ENCODE data around the gene GPR39. TPM values are rescaled to one million over a fixed set of nuclear protein-coding genes. Genes with fewer than 3 reads are reported as not detected.

The GPR39 gene
- total RNA-seq, 1 experiment from 2014 or later: 9.0 TPM

DNA sequence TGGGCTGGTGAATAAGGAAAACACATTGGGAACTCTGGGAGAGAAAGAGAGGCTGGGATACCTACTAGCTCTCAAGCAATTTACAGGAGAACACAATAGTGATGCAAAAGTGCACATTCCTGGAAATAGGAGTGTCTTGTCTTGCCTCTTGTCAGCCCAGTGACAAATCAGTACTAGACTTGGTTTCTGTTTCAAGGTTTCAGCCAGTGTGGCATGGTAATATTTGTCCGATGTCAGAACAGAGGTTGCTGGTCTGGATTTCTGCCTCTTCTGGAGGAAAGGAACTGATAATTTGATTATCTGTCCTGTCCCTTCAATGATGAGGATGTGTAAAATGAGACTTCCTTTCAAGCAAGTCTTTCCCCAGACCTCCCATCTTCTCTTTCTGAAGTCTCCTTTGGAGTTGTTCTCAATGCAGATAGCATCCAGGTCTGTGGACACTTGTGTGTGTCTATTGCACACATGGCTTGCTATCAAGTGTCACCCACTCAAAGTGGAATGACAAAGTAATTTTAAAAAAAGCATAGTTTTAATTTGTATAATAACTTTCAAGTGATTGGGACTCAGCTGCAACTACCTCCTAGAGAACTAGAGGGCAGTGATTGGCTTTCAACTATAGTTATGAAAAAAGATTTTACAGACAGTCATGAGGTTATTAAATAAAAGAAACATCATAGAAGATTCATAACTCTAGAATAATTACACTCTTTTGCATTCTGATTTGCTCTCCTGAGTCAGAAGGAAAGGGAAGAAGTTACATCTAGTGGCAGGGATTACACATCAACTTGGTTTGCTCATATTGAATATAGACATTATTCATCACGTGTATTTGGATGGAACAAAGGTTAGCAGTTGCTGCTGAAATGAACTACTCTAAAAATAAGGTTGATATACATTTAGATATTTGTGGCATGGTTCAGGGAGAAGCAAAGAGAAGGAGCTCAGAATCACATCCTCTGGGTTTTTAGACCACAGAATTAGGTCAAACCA lies 4.5 kb downstream of the GPR39 start:
- Histone ChIP-seq H3K27me3 (ENCODE audit: control insufficient read depth, insufficient read depth, low read length) (no peaks in the 10 kb centered on the region), H3K4me3 (ENCODE audit: low read depth in 2 of 2, low read length in 2 of 2) (peak overlapping the region in 1 of 2 experiments; percentile 44; a peak in 2 of 4 replicates), H3K4me1 (ENCODE audit: control insufficient read depth, insufficient read depth, low read length) (peaks cover 22% of the 10 kb centered on the region), H3K9me3 (ENCODE audit: control insufficient read depth, insufficient read depth, low read depth, low read length) (no peaks in the 10 kb centered on the region), H3K36me3 (ENCODE audit: control insufficient read depth, insufficient read depth, low read length) (no peaks in the 10 kb centered on the region), H3K27ac (ENCODE audit: low read length) (peak overlapping the region; percentile 52; the same call in 1 of the 2 replicates)
- ATAC-seq (no peak), DNase-seq (ENCODE audit: low read depth, low spot score) (no peak)
- no TSS peak for BruUV-seq (replicated peaks)
- ChIA-PET CTCF (no interaction called here), POLR2A (no interaction called here)
- in situ Hi-C loops (cut with HindIII; ENCODE audit: low pct_unique_long_range_greater_than_20kb, low sequenced_read_pairs): no loop called here
- intact Hi-C loops (cut with micrococcal nuclease; ENCODE audit: unreplicated experiment): no loop called here
- no peak for TF ChIP-seq TCF7L2 (IDR thresholded peaks at IDR 0.05; ENCODE audit: low read depth, low read length)
- TF ChIP-seq, protein P1, sequence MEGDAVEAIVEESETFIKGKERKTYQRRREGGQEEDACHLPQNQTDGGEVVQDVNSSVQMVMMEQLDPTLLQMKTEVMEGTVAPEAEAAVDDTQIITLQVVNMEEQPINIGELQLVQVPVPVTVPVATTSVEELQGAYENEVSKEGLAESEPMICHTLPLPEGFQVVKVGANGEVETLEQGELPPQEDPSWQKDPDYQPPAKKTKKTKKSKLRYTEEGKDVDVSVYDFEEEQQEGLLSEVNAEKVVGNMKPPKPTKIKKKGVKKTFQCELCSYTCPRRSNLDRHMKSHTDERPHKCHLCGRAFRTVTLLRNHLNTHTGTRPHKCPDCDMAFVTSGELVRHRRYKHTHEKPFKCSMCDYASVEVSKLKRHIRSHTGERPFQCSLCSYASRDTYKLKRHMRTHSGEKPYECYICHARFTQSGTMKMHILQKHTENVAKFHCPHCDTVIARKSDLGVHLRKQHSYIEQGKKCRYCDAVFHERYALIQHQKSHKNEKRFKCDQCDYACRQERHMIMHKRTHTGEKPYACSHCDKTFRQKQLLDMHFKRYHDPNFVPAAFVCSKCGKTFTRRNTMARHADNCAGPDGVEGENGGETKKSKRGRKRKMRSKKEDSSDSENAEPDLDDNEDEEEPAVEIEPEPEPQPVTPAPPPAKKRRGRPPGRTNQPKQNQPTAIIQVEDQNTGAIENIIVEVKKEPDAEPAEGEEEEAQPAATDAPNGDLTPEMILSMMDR (IDR thresholded peaks at IDR 0.05): peak; percentile 58

DNA sequence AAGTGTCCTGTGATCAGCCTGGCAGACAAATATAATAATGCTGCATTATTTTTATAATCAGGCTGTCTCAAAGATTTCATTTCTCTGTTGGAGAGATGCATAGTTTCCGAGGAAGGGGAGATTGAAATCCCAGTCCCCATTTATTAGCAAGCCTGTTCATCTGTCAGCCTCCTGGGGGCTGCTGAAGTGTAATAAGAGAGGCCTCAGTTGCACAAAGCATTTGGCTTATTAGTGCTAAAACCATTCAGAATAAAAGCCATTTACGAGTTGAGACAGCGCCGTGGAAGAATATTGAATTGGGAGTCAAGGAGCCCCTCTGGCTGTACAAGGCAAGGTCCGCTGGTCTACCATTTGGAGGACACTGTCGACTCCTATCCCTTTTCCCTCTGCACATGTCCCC lies 6.1 kb downstream of the GPR39 start:
- no peaks in the 10 kb centered on the region for H3K9me3 ChIP-seq (ENCODE audit: control insufficient read depth, insufficient read depth, low read depth, low read length)
- BruUV-seq (replicated peaks): no TSS peak
- no peaks in the 10 kb centered on the region for H3K36me3 ChIP-seq (ENCODE audit: control insufficient read depth, insufficient read depth, low read length)
- ChIA-PET CTCF (no interaction called here), POLR2A (no interaction called here)
- in situ Hi-C loops (cut with HindIII; ENCODE audit: low pct_unique_long_range_greater_than_20kb, low sequenced_read_pairs) (no loop called here), intact Hi-C loops (cut with micrococcal nuclease; ENCODE audit: unreplicated experiment) (no loop called here)
- no peak overlapping the region for H3K27ac ChIP-seq (ENCODE audit: low read length)
- H3K4me3 ChIP-seq (ENCODE audit: low read depth in 2 of 2, low read length in 2 of 2): no peak overlapping the region
- TF ChIP-seq, protein P2, sequence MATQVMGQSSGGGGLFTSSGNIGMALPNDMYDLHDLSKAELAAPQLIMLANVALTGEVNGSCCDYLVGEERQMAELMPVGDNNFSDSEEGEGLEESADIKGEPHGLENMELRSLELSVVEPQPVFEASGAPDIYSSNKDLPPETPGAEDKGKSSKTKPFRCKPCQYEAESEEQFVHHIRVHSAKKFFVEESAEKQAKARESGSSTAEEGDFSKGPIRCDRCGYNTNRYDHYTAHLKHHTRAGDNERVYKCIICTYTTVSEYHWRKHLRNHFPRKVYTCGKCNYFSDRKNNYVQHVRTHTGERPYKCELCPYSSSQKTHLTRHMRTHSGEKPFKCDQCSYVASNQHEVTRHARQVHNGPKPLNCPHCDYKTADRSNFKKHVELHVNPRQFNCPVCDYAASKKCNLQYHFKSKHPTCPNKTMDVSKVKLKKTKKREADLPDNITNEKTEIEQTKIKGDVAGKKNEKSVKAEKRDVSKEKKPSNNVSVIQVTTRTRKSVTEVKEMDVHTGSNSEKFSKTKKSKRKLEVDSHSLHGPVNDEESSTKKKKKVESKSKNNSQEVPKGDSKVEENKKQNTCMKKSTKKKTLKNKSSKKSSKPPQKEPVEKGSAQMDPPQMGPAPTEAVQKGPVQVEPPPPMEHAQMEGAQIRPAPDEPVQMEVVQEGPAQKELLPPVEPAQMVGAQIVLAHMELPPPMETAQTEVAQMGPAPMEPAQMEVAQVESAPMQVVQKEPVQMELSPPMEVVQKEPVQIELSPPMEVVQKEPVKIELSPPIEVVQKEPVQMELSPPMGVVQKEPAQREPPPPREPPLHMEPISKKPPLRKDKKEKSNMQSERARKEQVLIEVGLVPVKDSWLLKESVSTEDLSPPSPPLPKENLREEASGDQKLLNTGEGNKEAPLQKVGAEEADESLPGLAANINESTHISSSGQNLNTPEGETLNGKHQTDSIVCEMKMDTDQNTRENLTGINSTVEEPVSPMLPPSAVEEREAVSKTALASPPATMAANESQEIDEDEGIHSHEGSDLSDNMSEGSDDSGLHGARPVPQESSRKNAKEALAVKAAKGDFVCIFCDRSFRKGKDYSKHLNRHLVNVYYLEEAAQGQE (IDR thresholded peaks at IDR 0.05; ENCODE audit: insufficient read depth in 1 of 2, low read depth in 2 of 2, low read length in 1 of 2): no peak
- TF ChIP-seq, protein P1 (IDR thresholded peaks at IDR 0.05): no peak
- TF ChIP-seq SIN3A (IDR thresholded peaks at IDR 0.05; ENCODE audit: borderline replicate concordance, insufficient read depth, low read depth, low read length): no peak
- no peak for TF ChIP-seq TCF7L2 (IDR thresholded peaks at IDR 0.05; ENCODE audit: low read depth, low read length)
- no peak for TF ChIP-seq POLR2AphosphoS5 (IDR thresholded peaks at IDR 0.05; ENCODE audit: low read depth, low read length)
- DNase-seq (ENCODE audit: low read depth, low spot score) (no peak), ATAC-seq (no peak)
- H3K4me1 ChIP-seq (ENCODE audit: control insufficient read depth, insufficient read depth, low read length): peaks cover 22% of the 10 kb centered on the region
- H3K27me3 ChIP-seq (ENCODE audit: control insufficient read depth, insufficient read depth, low read length): no peaks in the 10 kb centered on the region

Data from Panc1 (cell line).